Measurements from ENCODE around the gene MLXIP. TPM values are rescaled to one million over a fixed set of nuclear protein-coding genes. Genes with fewer than 3 reads are reported as not detected.

The MLXIP gene
- total and polyA plus RNA-seq, 9 of the 15 experiments (the other 6 are each of a cell fraction or from before 2014, with no cell fraction given), result 2.2 to 66.3 (median 18.1) TPM

DNA sequence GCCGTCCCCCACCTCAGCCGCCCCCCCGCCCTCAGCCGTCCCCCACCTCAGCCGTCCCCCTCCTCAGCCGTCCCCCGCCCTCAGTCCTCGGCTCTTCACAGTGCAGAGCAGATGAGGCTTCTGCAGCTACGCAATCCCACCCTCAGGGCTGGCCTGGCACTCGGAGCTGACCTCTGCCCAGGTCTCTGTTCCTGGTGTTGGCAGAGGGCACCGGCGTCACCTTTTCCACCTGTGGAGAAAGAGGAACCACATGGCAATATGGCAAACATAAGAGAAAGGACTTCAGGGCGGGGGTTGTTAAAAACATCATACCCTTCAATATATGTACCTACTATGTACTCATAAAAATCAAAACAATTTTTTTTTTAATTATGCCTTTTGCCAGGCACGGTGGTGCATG is 45.8 kb downstream of the MLXIP start:
- FAIRE-seq, result no peak
- H3K36me3 ChIP-seq (ENCODE audit: control insufficient read depth, insufficient read depth, low read length), result peaks cover 53% of the 10 kb centered on the region; the same call in 2 of the 3 replicates
- no peak overlapping the region for H2AFZ ChIP-seq (ENCODE audit: low read depth, low read length)
- peaks cover 45% of the 10 kb centered on the region for H4K20me1 ChIP-seq (replicated peaks; ENCODE audit: control insufficient read depth, insufficient read depth, low read length)
- H3K79me2 ChIP-seq (ENCODE audit: control insufficient read depth, insufficient read depth, low read length), result peaks cover 75% of the 10 kb centered on the region
- 87% methylated on average over 7 of the region's 14 CpGs for WGBS (ENCODE audit: insufficient coverage, low coverage, missing lambda C conversion rate)
- H3K4me1 ChIP-seq (replicated peaks in 1 of 2; ENCODE audit: control insufficient read depth in 2 of 2, insufficient read depth in 2 of 2, low read length in 2 of 2), result peaks cover 9 to 21% of the 10 kb centered on the region in 2 experiments; a peak in 4 of 5 replicates
- no peaks in the 10 kb centered on the region for H3K9me3 ChIP-seq (replicated peaks; ENCODE audit: control insufficient read depth, insufficient read depth, low read depth, low read length)
- peaks cover 17% of the 10 kb centered on the region for H3K9me1 ChIP-seq (ENCODE audit: control insufficient read depth, insufficient read depth, low read length)
- BruUV-seq (replicated peaks), result no TSS peak
- H3K9ac ChIP-seq (ENCODE audit: insufficient read depth in 1 of 2, low read depth in 2 of 2, low read length in 2 of 2), result no peak overlapping the region; a peak in 1 of 4 replicates
- intact Hi-C loops (cut with micrococcal nuclease) (no loop called here), in situ Hi-C loops (cut with MboI) (loop anchor here (5.0 kb wide), 1 partner anchor 67 kb away; no protein-coding TSS in a partner anchor)
- no peaks in the 10 kb centered on the region for H3K27me3 ChIP-seq (ENCODE audit: control insufficient read depth in 2 of 2, insufficient read depth in 2 of 2, low read length in 2 of 2)
- H3K27ac ChIP-seq (ENCODE audit: extremely low read depth, low read depth, low read length), result no peak overlapping the region
- no peak overlapping the region for H3K4me2 ChIP-seq (ENCODE audit: insufficient read depth, low read length)
- ChIA-PET CTCF (ENCODE audit: low intra/inter-chr PET ratio) (interaction anchor here (4.1 kb wide), 1 partner anchor 70 kb away, joined by 76 read pairs; no protein-coding TSS in a partner anchor), POLR2A (interaction anchor here (0.9 kb wide), 2 partner anchors 26 to 61 kb away, joined by 3 to 4 read pairs; no protein-coding TSS in a partner anchor)
- DNase-seq (ENCODE audit: extremely low read depth in 1 of 4, low spot score in 3 of 4), result no peak
- ATAC-seq, result no peak
- H3K4me3 ChIP-seq, result no peak overlapping the region
- TF ChIP-seq, protein P1, sequence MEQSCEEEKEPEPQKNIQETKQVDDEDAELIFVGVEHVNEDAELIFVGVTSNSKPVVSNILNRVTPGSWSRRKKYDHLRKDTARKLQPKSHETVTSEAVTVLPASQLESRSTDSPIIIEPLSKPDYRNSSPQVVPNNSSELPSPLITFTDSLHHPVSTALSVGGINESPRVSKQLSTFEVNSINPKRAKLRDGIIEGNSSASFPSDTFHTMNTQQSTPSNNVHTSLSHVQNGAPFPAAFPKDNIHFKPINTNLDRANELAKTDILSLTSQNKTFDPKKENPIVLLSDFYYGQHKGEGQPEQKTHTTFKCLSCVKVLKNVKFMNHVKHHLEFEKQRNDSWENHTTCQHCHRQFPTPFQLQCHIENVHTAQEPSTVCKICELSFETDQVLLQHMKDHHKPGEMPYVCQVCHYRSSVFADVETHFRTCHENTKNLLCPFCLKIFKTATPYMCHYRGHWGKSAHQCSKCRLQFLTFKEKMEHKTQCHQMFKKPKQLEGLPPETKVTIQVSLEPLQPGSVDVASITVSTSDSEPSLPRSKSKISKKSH (CRISPR knock-in tag; IDR thresholded peaks at IDR 0.05), result no peak
- TF ChIP-seq C11orf30 (IDR thresholded peaks at IDR 0.05; ENCODE audit: low read depth) (no peak), DNMT1 (IDR thresholded peaks at IDR 0.05) (no peak), PTTG1 (tag; IDR thresholded peaks at IDR 0.05; ENCODE audit: low read depth) (no peak), SIX5 (IDR thresholded peaks at IDR 0.05; ENCODE audit: borderline replicate concordance in 1 of 2, insufficient read depth in 1 of 2, low read depth in 1 of 2, low read length in 2 of 2) (no peak), HMGN3 (IDR thresholded peaks at IDR 0.05; ENCODE audit: borderline replicate concordance, extremely low read depth, insufficient read length, low read depth, low read length) (no peak), KDM5B (IDR thresholded peaks at IDR 0.05; ENCODE audit: insufficient replicate concordance, low read depth, low read length) (no peak), MCM2 (IDR thresholded peaks at IDR 0.05; ENCODE audit: low read depth) (no peak)
- TF ChIP-seq, protein P2, sequence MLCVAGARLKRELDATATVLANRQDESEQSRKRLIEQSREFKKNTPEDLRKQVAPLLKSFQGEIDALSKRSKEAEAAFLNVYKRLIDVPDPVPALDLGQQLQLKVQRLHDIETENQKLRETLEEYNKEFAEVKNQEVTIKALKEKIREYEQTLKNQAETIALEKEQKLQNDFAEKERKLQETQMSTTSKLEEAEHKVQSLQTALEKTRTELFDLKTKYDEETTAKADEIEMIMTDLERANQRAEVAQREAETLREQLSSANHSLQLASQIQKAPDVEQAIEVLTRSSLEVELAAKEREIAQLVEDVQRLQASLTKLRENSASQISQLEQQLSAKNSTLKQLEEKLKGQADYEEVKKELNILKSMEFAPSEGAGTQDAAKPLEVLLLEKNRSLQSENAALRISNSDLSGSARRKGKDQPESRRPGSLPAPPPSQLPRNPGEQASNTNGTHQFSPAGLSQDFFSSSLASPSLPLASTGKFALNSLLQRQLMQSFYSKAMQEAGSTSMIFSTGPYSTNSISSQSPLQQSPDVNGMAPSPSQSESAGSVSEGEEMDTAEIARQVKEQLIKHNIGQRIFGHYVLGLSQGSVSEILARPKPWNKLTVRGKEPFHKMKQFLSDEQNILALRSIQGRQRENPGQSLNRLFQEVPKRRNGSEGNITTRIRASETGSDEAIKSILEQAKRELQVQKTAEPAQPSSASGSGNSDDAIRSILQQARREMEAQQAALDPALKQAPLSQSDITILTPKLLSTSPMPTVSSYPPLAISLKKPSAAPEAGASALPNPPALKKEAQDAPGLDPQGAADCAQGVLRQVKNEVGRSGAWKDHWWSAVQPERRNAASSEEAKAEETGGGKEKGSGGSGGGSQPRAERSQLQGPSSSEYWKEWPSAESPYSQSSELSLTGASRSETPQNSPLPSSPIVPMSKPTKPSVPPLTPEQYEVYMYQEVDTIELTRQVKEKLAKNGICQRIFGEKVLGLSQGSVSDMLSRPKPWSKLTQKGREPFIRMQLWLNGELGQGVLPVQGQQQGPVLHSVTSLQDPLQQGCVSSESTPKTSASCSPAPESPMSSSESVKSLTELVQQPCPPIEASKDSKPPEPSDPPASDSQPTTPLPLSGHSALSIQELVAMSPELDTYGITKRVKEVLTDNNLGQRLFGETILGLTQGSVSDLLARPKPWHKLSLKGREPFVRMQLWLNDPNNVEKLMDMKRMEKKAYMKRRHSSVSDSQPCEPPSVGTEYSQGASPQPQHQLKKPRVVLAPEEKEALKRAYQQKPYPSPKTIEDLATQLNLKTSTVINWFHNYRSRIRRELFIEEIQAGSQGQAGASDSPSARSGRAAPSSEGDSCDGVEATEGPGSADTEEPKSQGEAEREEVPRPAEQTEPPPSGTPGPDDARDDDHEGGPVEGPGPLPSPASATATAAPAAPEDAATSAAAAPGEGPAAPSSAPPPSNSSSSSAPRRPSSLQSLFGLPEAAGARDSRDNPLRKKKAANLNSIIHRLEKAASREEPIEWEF (CRISPR knock-in tag; IDR thresholded peaks at IDR 0.05), result no peak
- TF ChIP-seq, protein P3, sequence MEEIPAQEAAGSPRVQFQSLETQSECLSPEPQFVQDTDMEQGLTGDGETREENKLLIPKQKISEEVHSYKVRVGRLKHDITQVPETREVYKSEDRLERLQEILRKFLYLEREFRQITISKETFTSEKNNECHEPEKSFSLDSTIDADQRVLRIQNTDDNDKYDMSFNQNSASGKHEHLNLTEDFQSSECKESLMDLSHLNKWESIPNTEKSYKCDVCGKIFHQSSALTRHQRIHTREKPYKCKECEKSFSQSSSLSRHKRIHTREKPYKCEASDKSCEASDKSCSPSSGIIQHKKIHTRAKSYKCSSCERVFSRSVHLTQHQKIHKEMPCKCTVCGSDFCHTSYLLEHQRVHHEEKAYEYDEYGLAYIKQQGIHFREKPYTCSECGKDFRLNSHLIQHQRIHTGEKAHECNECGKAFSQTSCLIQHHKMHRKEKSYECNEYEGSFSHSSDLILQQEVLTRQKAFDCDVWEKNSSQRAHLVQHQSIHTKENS (CRISPR knock-in tag; IDR thresholded peaks at IDR 0.05), result no peak
- TF ChIP-seq, protein P4, sequence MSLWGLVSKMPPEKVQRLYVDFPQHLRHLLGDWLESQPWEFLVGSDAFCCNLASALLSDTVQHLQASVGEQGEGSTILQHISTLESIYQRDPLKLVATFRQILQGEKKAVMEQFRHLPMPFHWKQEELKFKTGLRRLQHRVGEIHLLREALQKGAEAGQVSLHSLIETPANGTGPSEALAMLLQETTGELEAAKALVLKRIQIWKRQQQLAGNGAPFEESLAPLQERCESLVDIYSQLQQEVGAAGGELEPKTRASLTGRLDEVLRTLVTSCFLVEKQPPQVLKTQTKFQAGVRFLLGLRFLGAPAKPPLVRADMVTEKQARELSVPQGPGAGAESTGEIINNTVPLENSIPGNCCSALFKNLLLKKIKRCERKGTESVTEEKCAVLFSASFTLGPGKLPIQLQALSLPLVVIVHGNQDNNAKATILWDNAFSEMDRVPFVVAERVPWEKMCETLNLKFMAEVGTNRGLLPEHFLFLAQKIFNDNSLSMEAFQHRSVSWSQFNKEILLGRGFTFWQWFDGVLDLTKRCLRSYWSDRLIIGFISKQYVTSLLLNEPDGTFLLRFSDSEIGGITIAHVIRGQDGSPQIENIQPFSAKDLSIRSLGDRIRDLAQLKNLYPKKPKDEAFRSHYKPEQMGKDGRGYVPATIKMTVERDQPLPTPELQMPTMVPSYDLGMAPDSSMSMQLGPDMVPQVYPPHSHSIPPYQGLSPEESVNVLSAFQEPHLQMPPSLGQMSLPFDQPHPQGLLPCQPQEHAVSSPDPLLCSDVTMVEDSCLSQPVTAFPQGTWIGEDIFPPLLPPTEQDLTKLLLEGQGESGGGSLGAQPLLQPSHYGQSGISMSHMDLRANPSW (CRISPR knock-in tag; IDR thresholded peaks at IDR 0.05), result no peak

Measured in K562 (cell line).